Measurements from ENCODE around the gene KCNK18.
"Not testable (repeated sequence)": the region's sequence is repeated elsewhere in the genome, so short reads cannot be mapped to it uniquely, and the experiment has no call there.

KCNK18 gene

DNA sequence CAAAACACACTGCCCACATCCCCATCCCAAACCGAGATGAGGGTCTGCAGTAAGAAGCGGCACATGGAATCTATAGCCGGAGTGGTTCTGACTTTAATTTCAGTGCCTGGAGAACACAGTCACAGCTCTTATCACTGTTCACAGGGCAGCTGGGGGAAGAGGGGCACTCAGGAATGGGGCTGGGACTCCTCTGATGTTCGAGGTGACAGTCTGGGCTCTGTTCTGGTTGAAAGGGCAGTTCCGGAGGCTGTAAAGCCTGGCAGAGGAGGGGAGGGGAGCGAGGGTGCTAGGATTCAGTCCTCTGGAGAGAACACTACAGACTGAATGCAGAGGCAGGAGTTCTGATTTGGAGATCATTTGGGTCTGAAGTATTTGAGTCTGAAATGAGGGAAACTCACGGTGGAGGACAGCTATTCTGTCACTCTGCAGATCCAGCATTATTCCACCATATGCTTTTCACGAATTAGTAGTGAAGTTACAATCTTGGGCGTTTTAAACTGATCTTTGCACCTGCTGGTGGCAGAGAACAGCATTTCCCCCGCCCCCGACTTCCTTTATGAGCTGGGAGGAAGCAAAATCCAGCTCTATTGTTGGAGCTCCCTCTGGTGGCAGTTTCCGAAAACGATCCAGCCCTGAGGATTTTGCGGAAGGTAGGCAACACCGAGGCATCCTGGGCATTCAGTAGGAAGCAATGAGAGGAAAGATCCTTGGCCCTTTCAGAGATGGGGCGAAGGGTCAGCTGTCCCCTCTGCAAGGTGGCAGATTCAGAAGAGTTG is 22.7 kb upstream of the KCNK18 start:
- peak; percentile 48 for DNase-seq

- no peak for DNase-seq
These were observed 21.9 kb upstream of the KCNK18 start for GRCh38 chr10:117175215-117175900.

GRCh38 chr10:117175901-117176534 is 21.3 kb upstream of the KCNK18 start:
- DNase-seq = peak; percentile 9

GRCh38 chr10:117178190-117178589 is 19.1 kb upstream of the KCNK18 start:
- DNase-seq = no peak

DNA sequence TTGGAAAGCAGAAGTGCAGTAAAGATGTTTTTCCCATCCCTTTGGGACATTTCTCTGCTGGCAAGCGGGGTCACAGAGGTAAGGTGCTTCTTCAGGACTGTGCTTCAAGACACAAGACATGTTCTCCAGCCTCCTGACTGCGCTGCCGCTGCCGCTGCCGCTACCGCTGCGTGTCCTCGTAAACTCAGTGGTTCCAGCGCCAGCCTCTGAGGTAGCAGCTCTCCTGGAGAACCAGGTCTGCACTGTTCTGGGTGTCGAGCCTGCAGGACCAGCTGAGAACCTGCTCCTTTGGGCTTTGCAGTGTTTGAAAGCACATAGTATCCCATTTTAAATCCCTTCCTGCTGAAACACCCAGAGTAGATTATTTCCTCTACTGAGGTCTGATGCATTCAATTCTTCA is 13.0 kb upstream of the KCNK18 start:
- DNase-seq = no peak

GRCh38 chr10:117184821-117185220 is 12.5 kb upstream of the KCNK18 start:
- DNase-seq = no peak

- DNase-seq = not testable (repeated sequence)
These were observed 11.5 kb upstream of the KCNK18 start for GRCh38 chr10:117185817-117186216.

DNA sequence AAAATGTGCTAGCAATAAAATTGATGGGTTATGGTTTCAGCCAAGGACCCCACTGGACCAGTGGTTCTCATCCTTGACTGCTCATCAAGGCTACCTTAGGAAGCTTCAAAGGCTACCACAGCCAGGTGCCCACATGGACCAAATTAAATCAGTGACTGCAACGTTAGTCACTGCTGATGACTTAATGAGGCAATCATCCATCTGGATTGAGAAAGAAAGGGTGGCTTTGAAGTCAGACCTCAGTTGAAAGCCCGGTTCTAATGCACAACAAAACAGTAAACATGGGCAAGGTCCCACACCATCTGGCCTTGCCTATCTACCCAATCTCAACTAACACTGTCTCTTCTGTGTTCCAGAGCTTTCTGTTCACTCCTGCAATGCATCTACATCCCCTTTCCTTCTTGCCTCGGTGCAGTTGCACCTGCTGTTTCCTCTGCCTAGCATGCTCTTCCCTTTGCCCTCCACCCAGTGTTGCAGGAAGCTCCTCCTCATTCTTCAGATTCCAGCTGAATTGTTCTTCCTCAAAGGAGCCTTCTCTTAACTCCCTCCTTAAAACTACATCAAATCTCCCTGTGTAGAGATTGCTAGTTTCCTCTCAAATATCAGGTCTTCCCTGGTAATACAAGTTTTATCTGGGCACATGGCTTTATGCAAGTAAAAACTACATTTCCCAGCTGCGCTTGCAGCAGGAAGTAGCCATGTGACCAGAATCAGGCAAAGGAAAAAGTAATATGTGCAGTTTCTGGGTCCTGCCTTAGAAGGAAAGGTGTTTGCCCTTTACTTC is 10.3 kb upstream of the KCNK18 start:
- peak; percentile 38 for DNase-seq

- no peak for DNase-seq
These were observed 8.9 kb upstream of the KCNK18 start for GRCh38 chr10:117188371-117188770.

GRCh38 chr10:117189557-117189956 is 7.7 kb upstream of the KCNK18 start:
- DNase-seq = no peak

GRCh38 chr10:117198088-117198487 is 799 bp downstream of the KCNK18 start:
- no peak for DNase-seq

- DNase-seq = no peak
These were observed 4.5 kb downstream of the KCNK18 start for GRCh38 chr10:117201826-117202225.

GRCh38 chr10:117204316-117204715 is 7.0 kb downstream of the KCNK18 start:
- DNase-seq = no peak

DNA sequence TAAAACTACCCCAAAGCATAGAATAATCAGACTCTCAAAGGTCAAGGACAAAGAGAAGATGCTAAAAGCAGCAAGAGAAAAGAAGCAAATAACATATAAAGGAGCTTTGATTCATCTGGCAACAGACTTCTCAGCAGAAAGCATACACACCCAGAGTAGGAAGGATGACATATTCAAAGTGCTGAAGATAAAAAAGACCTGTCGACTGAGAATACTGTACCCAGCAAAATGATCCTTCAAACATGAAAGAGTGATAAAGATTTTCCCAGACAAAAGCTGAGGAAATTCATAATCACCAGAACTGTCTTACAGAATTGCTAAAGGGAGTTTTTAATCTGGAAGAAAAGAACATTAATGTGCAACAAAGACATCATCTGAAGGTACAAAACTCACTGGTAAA is 14.9 kb downstream of the KCNK18 start:
- DNase-seq = no peak

DNA sequence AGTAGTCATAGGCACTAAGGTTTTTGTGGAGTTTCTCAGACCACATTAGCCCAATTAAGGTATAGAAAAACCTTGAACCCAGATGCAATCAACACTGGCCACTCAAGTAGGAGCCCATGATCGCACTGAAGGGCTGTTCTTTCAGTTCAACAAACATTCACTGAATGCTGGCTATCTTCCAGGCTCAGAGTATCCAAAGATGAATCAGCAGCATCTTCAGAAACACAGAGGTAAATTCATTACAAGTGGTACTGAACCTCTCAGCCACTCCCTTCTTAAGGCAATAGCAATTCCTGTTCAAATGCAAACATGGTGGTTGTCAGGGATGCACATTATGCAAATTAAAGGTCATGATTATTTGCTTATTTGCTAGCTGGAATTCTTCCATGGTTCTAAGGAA is 17.1 kb downstream of the KCNK18 start:
- peak; percentile 12 for DNase-seq

DNA sequence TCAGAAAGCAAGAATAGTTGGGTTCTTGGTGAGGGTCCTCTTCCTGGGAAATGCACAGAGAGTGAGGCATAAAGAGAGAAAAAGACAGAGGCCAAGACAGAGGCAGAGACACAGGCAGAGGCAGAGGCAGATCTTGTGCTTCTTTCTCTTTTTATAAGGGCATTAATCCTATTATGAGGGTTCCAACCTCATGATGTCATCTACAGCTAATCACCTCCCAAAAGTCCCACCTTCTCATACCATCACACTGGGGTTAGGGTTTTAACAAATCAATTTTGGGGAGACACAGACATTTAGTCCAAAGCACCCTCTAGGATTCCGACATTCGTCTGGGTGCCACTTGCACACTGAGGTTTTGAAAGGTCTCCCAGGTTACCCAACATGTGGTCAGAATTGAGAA is 17.8 kb downstream of the KCNK18 start:
- DNase-seq = no peak

GRCh38 chr10:117216028-117216427 is 18.7 kb downstream of the KCNK18 start:
- no peak for DNase-seq

DNA sequence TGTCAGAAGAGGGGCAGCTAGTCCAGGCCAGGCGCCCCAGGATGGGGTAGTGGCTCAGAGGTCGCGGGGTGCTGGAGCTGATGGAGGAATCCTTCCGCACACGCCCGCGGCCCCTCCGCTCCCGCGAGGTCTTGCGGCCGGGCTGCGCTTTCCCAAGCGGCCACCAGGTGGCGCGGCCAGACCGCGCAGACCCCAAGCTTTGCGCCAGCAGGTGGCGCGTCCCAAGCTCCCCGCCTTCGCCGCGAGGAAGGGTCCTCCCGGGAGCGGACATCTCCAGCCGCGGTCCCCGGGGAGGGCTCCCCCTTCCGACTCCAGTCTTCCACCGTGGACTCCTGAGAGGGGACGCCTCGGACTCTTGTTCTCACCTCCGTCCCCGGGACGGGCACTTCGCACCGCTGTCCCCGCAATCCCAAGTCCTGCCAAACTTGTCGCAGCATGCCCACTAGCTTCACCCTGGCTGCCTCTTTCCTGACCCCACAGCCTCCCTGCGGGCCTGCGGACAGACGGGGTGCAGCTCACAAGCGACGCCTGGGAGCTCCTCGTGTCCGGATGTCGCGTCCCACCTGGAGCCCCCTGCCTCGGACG is 19.4 kb downstream of the KCNK18 start:
- peak; percentile 11 for DNase-seq

DNA sequence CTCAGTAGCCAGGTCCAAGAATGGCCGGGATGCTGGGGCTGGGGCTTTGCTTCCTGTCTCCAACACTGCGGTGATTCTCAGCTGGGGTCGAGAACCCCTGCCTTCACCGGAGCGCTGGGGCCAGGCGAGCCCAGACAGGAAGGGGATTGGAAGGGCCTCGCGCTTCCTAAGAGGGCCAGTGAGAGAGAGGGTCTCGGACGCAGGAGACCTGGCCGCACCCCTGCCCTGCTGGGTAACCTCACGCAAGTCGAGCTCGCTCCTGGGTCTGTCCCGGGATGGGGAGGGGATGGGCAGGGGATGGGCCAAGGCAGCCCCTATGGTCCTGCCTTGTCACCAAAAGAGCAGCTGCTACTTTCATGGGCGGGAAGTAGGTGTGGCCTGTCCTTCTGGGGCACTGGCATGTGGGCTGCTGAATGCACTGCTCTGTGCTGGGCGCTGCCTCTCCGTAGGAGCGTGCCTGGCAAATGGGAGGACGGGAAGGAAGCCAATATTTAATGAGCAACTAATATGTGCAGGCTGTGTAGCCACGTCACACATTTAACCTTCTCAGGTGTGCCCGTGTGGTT is 20.0 kb downstream of the KCNK18 start:
- no peak for DNase-seq

DNA sequence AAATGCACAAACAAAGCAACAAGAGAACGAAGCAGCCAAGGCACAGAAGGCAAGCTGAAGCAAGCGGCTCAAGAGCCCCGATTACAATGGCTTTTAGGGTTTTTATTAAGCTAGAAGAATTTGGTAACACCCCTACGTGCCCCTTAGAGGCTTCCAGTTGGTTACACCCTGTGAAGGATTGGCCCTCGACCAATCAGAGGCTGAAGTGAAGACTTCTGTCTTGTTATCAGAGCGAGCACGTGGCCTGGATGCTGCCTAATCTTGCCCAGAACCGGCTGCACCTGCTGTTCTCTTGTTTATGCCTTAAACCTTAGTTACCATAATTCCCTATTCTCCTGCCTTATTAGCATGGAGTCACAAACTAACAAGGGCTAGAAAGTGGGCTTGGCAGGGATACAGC is 21.4 kb downstream of the KCNK18 start:
- DNase-seq = no peak

DNA sequence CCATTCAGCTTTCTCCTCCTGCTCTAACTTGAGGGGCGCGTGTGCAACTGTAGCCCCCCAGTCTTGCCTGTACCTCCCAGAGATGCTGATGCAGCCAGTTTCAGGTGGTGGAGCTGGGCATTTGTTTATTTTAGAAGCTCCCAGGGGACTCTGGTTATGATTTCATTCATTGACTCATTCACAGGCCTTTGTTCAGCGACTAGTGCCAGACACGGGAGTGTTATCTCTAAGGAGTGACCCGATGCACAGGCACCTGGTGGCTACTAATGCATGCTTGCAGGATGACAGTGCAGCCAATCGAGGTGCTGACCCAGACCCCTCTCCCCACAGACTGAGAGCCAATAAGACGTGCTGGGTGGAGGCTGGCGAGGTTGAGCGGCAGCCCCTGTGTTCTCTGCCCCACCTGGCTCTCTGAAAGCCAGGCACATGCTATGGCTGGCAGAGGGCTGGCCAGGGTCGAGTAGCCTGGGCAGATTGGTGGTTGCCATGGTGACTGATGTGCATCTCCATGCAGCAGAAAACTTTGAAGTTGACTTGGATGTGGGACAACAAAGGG is 23.9 kb downstream of the KCNK18 start:
- peak; percentile 81 for DNase-seq

DNA sequence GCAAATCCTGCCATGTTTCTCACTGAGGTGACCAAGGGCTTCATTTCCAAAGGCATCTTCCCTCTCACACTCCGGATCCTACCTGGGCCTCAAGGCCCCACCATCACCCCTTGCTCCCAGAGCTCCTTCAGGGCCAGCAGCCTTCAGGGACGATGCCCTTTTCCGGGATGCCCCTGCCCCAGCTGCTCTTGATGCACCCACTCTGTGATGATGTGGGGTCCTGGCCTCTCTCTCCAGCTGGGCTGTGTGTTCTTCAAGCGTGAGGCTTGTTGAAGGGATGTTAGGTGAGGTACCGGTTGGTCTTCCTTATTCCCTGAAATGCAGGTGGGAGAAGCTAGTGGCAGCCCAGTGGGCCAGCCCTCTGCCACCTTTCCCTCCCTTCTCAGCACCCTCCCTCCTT is 25.3 kb downstream of the KCNK18 start:
- DNase-seq = no peak

Data from NCI-H226 (cell line).